Ishikawa (cell line): Measurements from ENCODE around the gene SIRT5.

Source experiments
- RAD21 ChIP-seq: IDR thresholded peaks from 2 replicates; pipeline ENCODE4 v1.6.1; 2012; ENCODE audit warnings: low read depth
- TCF12 ChIP-seq: IDR thresholded peaks from 2 replicates; pipeline ENCODE4 v1.6.1; 2012; ENCODE audit warnings: low read depth

- TF ChIP-seq TCF12 (no peak), RAD21 (no peak)
Measured at GRCh38 chr6:13586603-13587542, 12.5 kb downstream of the SIRT5 start.
